ENCODE data around the gene OR10A3. TPM values are rescaled to one million over a fixed set of nuclear protein-coding genes. Genes with fewer than 3 reads are reported as not detected.

OR10A3 gene
- total and polyA plus RNA-seq, 2 experiments from 2014 or later: not detected

DNA sequence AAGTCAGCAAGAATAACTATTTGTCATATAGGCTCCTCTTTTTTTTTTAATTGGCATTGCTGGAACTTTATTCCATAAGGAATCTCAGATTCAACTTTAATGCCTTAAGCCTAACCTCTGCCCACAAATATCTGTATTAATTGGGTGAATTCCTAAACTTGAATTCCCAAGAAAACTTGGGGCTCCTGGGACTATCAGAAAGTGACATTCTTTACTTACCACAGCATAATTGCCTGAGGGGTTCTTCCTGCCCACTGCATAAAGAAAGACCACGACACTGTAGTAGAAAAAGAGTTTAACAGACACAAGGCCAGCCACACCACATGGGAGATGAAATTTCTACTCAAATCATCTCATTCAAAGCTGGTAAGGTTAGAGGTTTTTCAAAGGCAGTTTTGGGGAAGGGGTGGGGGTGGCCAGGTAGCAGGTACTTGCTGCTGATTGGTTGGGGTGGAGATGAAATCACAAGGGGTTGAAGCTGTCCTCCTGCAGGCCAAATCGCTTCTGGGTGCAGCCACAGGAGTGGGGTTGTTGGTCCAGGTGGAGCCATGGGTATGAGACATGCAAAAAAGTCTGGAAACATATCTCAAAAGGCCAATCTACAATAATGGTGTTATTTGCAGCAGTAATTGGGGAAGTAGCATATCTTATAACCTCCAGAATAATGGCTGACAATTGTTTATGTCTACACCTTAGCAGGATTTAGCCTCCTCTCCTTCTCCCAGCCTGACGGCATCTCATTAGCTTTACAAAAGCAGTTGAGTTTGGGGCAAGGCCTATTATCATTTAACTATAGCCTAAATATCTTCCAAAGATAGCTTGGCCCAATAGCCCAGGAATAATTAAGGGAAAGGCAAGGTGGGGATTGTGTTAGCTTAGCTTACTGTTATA is 28.5 kb upstream of the OR10A3 start:
- DNase-seq (ENCODE audit: low read depth in 1 of 2, low spot score in 1 of 2): no peak
- Histone ChIP-seq H3K27ac (no peak overlapping the region), H3K27me3 (no peaks in the 10 kb centered on the region)

GRCh38 chr11:7968686-7969085 is 27.2 kb upstream of the OR10A3 start:
- TF ChIP-seq CTCF (IDR thresholded peaks at IDR 0.05; ENCODE audit: low read depth, low read length): no peak
- no peaks in the 10 kb centered on the region for H3K36me3 ChIP-seq
- no peak overlapping the region for H3K27ac ChIP-seq
- H3K4me3 ChIP-seq: no peak overlapping the region
- H3K9me3 ChIP-seq (ENCODE audit: low read depth): no peaks in the 10 kb centered on the region
- no peaks in the 10 kb centered on the region for H3K27me3 ChIP-seq
- no peak for DNase-seq (ENCODE audit: low read depth in 1 of 2, low spot score in 1 of 2)
- H3K4me1 ChIP-seq (ENCODE audit: low read depth): no peaks in the 10 kb centered on the region

More for the DNA sequence above, 28.5 kb upstream of the OR10A3 start:
- Histone ChIP-seq H3K4me1 (ENCODE audit: low read depth) (no peaks in the 10 kb centered on the region), H3K9me3 (ENCODE audit: low read depth) (no peaks in the 10 kb centered on the region), H3K4me3 (no peak overlapping the region), H3K36me3 (no peaks in the 10 kb centered on the region)
- no peak for TF ChIP-seq CTCF (IDR thresholded peaks at IDR 0.05; ENCODE audit: low read depth, low read length)

DNA sequence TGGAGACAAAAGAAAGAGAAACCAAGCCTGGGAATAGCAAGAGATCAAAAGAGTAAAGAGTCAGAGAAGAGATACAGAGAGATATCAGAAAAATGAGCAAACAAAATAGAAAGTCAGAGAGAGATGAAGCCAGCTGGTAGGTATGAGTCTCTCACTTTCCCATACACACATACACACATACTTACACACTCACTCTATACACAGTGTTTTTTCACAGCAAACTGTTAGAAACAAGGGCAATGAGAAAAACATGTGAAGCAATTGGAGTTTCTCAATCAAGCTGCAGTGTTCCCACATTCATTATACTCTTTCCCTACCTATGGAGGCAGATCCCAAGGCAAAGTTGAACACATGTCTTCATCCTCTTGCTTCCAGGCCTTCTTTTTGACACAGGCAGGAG is 26.3 kb upstream of the OR10A3 start:
- H3K36me3 ChIP-seq: no peaks in the 10 kb centered on the region

DNA sequence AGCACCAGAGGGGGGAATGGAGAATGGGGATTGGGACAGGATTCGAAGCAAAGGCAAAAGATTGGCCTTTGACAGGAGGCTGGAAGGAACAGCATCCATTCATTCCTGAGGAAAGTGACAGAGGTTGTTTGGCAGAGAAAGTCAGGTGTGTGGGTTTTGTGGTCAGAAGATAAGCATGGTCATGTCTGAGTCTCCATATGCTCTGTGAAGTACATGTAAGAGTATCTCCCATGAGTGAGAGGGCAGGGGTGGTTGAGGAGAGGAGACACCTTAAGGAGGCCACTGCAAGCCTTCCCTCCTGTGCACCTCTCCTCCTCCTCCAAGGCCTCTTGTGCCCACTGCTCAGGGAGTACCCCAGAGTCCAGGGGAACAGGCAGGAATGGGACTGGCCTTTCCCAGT is 25.6 kb upstream of the OR10A3 start:
- H3K36me3 ChIP-seq: no peaks in the 10 kb centered on the region
- no peak for DNase-seq (ENCODE audit: low read depth in 1 of 2, low spot score in 1 of 2)
- no peak overlapping the region for H3K27ac ChIP-seq
- H3K27me3 ChIP-seq: no peaks in the 10 kb centered on the region
- H3K9me3 ChIP-seq (ENCODE audit: low read depth): no peaks in the 10 kb centered on the region
- H3K4me1 ChIP-seq (ENCODE audit: low read depth): no peaks in the 10 kb centered on the region
- H3K4me3 ChIP-seq: no peak overlapping the region
- no peak for TF ChIP-seq CTCF (IDR thresholded peaks at IDR 0.05; ENCODE audit: low read depth, low read length)

More for the DNA sequence above, 26.3 kb upstream of the OR10A3 start:
- DNase-seq (ENCODE audit: low read depth in 1 of 2, low spot score in 1 of 2): no peak
- Histone ChIP-seq H3K4me1 (ENCODE audit: low read depth) (no peaks in the 10 kb centered on the region), H3K27ac (no peak overlapping the region), H3K27me3 (no peaks in the 10 kb centered on the region), H3K4me3 (no peak overlapping the region), H3K9me3 (ENCODE audit: low read depth) (no peaks in the 10 kb centered on the region)
- TF ChIP-seq CTCF (IDR thresholded peaks at IDR 0.05; ENCODE audit: low read depth, low read length): no peak

DNA sequence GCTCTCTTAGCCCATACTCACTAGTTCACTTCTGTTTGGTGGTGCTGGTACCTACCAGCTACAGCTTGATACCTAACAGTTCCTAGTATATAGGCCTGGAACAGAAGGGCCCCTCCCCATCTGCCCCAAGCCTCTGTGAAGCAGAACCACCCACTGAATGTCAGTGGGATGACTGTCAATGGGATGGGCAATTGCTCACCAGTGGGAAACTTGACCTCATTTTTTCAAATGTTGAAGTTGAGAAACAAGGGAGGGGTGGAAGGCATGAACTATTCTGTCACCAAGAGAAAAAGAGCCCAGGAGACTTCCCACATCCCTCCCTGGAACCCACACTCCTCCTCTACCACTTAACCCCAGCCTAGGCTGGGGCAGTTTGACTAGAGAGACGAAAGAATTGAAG is 23.9 kb upstream of the OR10A3 start, which contains the start of gene NLRP10:
Gene NLRP10, minus strand, starts transcription at position 62 of the 400 bp plus-strand sequence. CDS start 1,952 bp downstream, outside the sequence.
- no peak for TF ChIP-seq CTCF (IDR thresholded peaks at IDR 0.05; ENCODE audit: low read depth, low read length)
- Histone ChIP-seq H3K9me3 (ENCODE audit: low read depth) (no peaks in the 10 kb centered on the region), H3K36me3 (no peaks in the 10 kb centered on the region), H3K27ac (no peak within 1 kb of the TSS), H3K4me3 (no peak within 1 kb of the TSS), H3K4me1 (ENCODE audit: low read depth) (no peaks in the 10 kb centered on the region), H3K27me3 (no peaks in the 10 kb centered on the region)
- no peak for DNase-seq (ENCODE audit: low read depth in 1 of 2, low spot score in 1 of 2)
